Activated T-helper 17 cell treated with anti-CD3 and anti-CD28 coated beads, Interleukin-2, amount 50 U/mL, for 72 hours (primary cell): ENCODE results near the gene ALK. TPM values are rescaled to one million over a fixed set of nuclear protein-coding genes. Genes with fewer than 3 reads are reported as not detected.
A peak's percentile ranks its signal among the peaks of the same experiment; 100 is the strongest.

Experiments used
- ATAC-seq: fragments of 150-1000 bp; cut with Tn5 transposase; replicated peaks from 2 replicates; pipeline ENCODE4 v1.10.0; 2021; ENCODE audit warnings: mild to moderate bottlenecking, moderate library complexity
- H3K27ac Mint-ChIP-seq: one replicate; pipeline ENCODE4 v1.8.0; 2022; ENCODE audit warnings: mixed read lengths
- H3K27me3 Mint-ChIP-seq: one replicate; pipeline ENCODE4 v1.8.0; 2022; ENCODE audit warnings: mixed read lengths
- H3K36me3 Mint-ChIP-seq: one replicate; pipeline ENCODE4 v1.8.0; 2022; ENCODE audit warnings: low read depth, mild to moderate bottlenecking, mixed read lengths
- H3K4me1 Mint-ChIP-seq: one replicate; pipeline ENCODE4 v1.8.0; 2022; ENCODE audit warnings: mixed read lengths
- H3K4me3 Mint-ChIP-seq: one replicate; pipeline ENCODE4 v1.8.0; 2022; ENCODE audit warnings: mild to moderate bottlenecking, mixed read lengths
- H3K9me3 Mint-ChIP-seq: one replicate; pipeline ENCODE4 v1.8.0; 2022; ENCODE audit warnings: mixed read lengths
- total RNA-seq, 2 donors: library from RNA; stranded (reverse); gene quantifications; one replicate each; pipeline ENCODE4 v1.2.3, GENCODE V29; 2022

Gene ALK
- total RNA-seq, 2 donors from 2014 or later = not detected

- Mint-ChIP-seq H3K36me3 (peaks cover 5% of the 10 kb centered on the region), H3K9me3 (no peaks in the 10 kb centered on the region), H3K27me3 (no peaks in the 10 kb centered on the region), H3K27ac (no peak overlapping the region), H3K4me3 (no peak overlapping the region), H3K4me1 (peaks cover 4% of the 10 kb centered on the region)
- ATAC-seq = no peak
These were observed 728.3 kb downstream of the ALK start for GRCh38 chr2:29193111-29193510.

GRCh38 chr2:29192526-29192925 lies 728.9 kb downstream of the ALK start:
- H3K4me1 Mint-ChIP-seq = peaks cover 8% of the 10 kb centered on the region
- no peaks in the 10 kb centered on the region for H3K9me3 Mint-ChIP-seq
- ATAC-seq = no peak
- no peak overlapping the region for H3K4me3 Mint-ChIP-seq
- H3K27me3 Mint-ChIP-seq = no peaks in the 10 kb centered on the region
- H3K27ac Mint-ChIP-seq = no peak overlapping the region
- peaks cover 10% of the 10 kb centered on the region for H3K36me3 Mint-ChIP-seq

DNA sequence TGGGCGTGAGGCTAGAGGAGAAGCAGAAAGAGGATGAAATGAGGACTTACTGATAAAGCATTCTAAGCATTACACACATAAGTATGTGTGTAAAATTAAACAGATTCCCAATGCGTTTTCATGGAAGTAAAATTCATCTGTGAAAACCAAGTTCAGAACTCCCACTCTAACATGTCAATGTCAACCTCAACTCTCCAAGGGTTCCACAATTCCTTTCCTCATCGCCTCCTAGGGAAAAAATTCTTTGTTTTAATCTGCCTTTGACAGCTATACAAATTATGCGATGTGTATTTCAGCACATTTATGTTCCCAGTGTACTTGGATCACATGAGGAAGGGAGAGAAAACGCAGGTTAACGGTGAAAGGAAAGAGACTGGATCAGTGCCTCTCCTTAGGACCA lies 729.6 kb downstream of the ALK start:
- H3K4me1 Mint-ChIP-seq = peaks cover 9% of the 10 kb centered on the region
- H3K36me3 Mint-ChIP-seq = peaks cover 12% of the 10 kb centered on the region
- H3K27ac Mint-ChIP-seq = no peak overlapping the region
- ATAC-seq = no peak
- H3K27me3 Mint-ChIP-seq = no peaks in the 10 kb centered on the region
- no peak overlapping the region for H3K4me3 Mint-ChIP-seq
- no peaks in the 10 kb centered on the region for H3K9me3 Mint-ChIP-seq

DNA sequence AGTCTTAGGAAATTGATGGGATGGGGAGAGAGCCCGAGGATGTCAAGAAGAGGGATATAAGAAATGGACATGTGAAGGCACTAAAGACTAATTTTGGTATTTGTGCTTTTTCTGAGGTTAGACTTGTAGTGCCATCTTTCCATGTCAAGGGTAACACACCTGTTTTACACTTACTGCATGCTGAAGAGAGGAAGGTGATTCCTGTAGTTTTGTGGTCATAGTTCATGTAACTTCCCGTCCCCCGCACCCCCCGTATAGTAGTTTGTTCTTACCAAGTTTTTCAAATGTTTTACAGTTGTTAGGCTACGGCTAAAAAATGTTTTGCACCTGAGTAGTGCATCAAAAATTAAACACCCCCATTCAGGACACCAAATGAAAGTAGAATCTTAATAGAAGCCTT lies 732.3 kb downstream of the ALK start:
- H3K4me1 Mint-ChIP-seq = peaks cover 5% of the 10 kb centered on the region
- H3K4me3 Mint-ChIP-seq = no peak overlapping the region
- ATAC-seq = no peak
- no peaks in the 10 kb centered on the region for H3K27me3 Mint-ChIP-seq
- no peaks in the 10 kb centered on the region for H3K9me3 Mint-ChIP-seq
- H3K27ac Mint-ChIP-seq = no peak overlapping the region
- peaks cover 25% of the 10 kb centered on the region for H3K36me3 Mint-ChIP-seq

DNA sequence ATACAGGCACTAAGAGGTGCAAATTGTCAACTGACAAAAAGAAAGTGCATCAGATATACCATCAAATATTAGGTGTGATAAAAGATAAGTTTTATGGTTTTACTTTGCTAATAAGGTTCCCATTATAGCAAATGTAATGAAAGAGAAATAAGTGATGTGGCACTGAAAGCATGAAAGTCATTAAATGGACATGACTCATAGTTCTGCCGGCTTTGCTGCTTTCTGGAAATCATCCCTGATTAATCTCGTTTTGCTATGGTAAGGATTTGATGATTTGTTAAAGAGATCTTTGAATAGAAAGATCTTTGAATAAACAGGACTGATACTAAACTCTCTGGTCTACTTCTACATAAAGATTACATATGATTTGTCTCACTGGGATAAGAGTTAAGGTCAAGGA lies 733.5 kb downstream of the ALK start:
- Mint-ChIP-seq H3K9me3 (no peaks in the 10 kb centered on the region), H3K36me3 (peaks cover 28% of the 10 kb centered on the region), H3K27ac (peak overlapping the region; percentile 29), H3K27me3 (no peaks in the 10 kb centered on the region), H3K4me3 (no peak overlapping the region), H3K4me1 (peaks cover 5% of the 10 kb centered on the region)
- no peak for ATAC-seq

DNA sequence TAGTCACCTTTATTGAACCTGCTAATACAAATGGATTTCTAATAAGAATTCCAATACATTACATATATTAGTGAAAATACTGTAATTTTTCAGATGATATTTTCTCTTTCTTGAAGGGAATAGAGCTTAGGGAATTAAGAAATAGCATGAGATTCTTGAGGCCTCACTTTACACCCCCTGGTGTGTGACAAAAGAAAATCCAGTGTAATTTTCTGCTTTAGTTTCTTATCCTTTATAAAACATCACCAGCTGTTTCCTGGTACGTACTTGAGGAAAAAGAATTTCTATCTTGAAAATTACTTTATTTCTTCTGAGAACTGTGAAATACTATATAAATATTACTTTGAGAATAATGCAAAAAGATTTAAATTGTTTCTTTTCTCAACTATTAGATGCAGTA lies 734.6 kb downstream of the ALK start:
- no peak for ATAC-seq
- H3K36me3 Mint-ChIP-seq = peaks cover 39% of the 10 kb centered on the region
- no peaks in the 10 kb centered on the region for H3K27me3 Mint-ChIP-seq
- H3K27ac Mint-ChIP-seq = no peak overlapping the region
- H3K4me1 Mint-ChIP-seq = peaks cover 5% of the 10 kb centered on the region
- no peaks in the 10 kb centered on the region for H3K9me3 Mint-ChIP-seq
- no peak overlapping the region for H3K4me3 Mint-ChIP-seq

DNA sequence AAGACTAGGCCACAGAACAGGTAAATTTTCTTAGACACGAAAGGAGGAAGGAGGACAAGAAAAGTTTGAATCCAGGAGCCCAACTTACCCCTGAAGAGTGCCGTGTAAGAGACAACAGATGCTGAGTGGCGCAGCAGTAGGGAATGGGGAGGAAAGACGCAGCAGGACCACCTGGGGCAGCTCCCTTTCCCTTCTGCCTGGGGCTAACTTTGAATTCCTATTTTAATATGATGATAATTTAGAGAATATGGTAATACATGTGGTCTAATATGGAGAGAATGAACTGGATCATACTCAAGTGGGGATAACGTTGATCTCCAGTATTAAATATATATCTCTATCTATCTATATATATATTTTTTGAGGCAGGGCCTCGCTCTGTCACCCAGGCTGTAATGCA lies 736.9 kb downstream of the ALK start:
- peaks cover 52% of the 10 kb centered on the region for H3K36me3 Mint-ChIP-seq
- H3K9me3 Mint-ChIP-seq = no peaks in the 10 kb centered on the region
- ATAC-seq = no peak
- H3K4me3 Mint-ChIP-seq = no peak overlapping the region
- H3K4me1 Mint-ChIP-seq = peaks cover 10% of the 10 kb centered on the region
- H3K27me3 Mint-ChIP-seq = no peaks in the 10 kb centered on the region
- no peak overlapping the region for H3K27ac Mint-ChIP-seq

DNA sequence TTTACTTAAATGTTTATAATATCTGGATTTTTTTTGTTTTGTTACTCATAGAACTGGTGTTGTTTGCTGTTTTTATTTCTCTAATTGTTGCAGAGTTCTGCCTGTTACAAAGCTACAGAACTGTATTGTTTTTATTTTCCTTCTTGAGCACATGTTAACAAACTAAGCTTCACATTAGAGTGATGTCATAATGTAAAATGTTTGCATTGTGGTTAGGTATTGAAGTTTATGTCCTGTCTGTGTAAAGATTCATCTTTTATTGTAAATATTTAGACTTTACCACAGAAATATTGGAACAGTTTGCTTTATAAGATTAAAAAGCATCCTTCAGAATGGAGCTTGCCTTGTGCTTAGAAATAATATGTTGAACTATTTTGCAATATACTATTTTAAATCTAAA lies 738.5 kb downstream of the ALK start:
- ATAC-seq = no peak
- peaks cover 10% of the 10 kb centered on the region for H3K4me1 Mint-ChIP-seq

DNA sequence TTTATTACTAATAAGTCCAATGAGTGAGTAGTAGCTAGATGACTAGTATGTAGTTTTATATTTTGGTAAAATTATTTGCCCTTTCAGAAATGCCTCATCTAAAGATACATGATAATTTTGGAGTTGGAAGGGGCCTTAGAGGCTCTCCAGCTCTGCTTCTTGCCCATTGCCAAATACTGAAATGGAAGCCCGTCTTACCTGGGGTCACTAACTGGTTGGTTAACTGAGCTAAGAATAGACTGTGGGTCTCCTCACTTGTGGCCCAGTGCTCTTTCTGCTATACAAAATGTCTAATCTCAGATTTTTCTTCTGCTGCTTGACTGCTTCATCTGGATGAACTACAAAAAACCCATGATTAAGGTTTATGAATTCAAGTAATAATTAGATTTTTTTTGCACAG lies 739.1 kb downstream of the ALK start:
- Mint-ChIP-seq H3K27ac (no peak overlapping the region), H3K9me3 (no peaks in the 10 kb centered on the region)

More for the DNA sequence above, 738.5 kb downstream of the ALK start:
- H3K9me3 Mint-ChIP-seq = no peaks in the 10 kb centered on the region
- H3K27me3 Mint-ChIP-seq = no peaks in the 10 kb centered on the region
- peaks cover 56% of the 10 kb centered on the region for H3K36me3 Mint-ChIP-seq
- no peak overlapping the region for H3K27ac Mint-ChIP-seq
- no peak overlapping the region for H3K4me3 Mint-ChIP-seq

DNA sequence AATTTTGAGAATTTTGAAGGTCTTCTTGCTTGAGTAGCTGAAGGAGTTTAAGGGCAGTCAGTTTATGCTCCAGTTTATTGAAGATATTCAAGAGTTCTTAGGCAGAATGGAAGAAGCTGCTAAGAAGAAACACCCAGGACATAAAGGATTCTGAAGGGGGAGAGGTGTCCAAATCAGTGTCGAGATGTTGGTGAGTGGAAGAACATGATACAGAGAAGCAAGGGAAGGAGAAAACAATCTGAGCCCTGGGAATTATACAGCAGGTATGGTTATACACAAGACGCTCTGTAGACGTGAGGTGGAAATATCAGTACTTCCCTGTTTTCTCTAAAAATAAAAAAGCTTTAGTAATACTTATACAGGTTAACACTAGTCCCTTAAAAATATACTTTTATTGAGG lies 746.0 kb downstream of the ALK start:
- peaks cover 9% of the 10 kb centered on the region for H3K4me1 Mint-ChIP-seq
- H3K27ac Mint-ChIP-seq = peak overlapping the region; percentile 65
- ATAC-seq = no peak
- H3K36me3 Mint-ChIP-seq = peaks cover 75% of the 10 kb centered on the region
- no peaks in the 10 kb centered on the region for H3K9me3 Mint-ChIP-seq
- H3K27me3 Mint-ChIP-seq = no peaks in the 10 kb centered on the region
- H3K4me3 Mint-ChIP-seq = no peak overlapping the region

More for the DNA sequence above, 739.1 kb downstream of the ALK start:
- no peaks in the 10 kb centered on the region for H3K27me3 Mint-ChIP-seq
- no peak overlapping the region for H3K4me3 Mint-ChIP-seq
- ATAC-seq = no peak
- peaks cover 50% of the 10 kb centered on the region for H3K36me3 Mint-ChIP-seq
- peaks cover 5% of the 10 kb centered on the region for H3K4me1 Mint-ChIP-seq

DNA sequence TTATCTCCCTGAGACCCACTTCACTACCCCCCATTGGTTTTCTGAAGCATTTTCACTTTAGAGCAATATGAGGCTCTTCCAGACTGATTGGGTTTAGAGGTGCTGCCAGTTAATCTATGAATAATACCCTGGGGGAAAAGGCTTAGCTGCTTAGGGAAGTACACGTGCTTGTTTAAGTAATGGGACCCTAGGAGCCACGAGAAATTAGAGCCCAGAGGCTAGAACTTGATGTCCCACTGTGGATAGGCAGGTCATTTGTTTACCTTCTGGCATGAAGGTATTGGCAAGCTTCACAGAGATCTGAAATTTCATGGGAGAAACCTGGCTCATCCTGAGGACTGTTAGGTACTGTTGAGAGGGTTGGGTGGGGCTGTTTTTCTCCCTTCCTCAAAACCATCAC lies 746.4 kb downstream of the ALK start:
- Mint-ChIP-seq H3K4me3 (no peak overlapping the region), H3K9me3 (no peaks in the 10 kb centered on the region), H3K27me3 (no peaks in the 10 kb centered on the region), H3K27ac (peak overlapping the region; percentile 65), H3K4me1 (peaks cover 7% of the 10 kb centered on the region), H3K36me3 (peaks cover 75% of the 10 kb centered on the region)
- no peak for ATAC-seq

GRCh38 chr2:29166242-29167039 lies 754.9 kb downstream of the ALK start:
- no peaks in the 10 kb centered on the region for H3K9me3 Mint-ChIP-seq
- peaks cover 8% of the 10 kb centered on the region for H3K4me1 Mint-ChIP-seq
- H3K27me3 Mint-ChIP-seq = no peaks in the 10 kb centered on the region
- no peak for ATAC-seq
- no peak overlapping the region for H3K4me3 Mint-ChIP-seq
- H3K36me3 Mint-ChIP-seq = peaks cover 88% of the 10 kb centered on the region
- H3K27ac Mint-ChIP-seq = peak overlapping the region; percentile 0

- Mint-ChIP-seq H3K9me3 (no peaks in the 10 kb centered on the region), H3K4me3 (no peak overlapping the region), H3K27ac (peak overlapping the region; percentile 0), H3K4me1 (peaks cover 4% of the 10 kb centered on the region), H3K27me3 (no peaks in the 10 kb centered on the region), H3K36me3 (peaks cover 90% of the 10 kb centered on the region)
- ATAC-seq = no peak
These were observed 755.8 kb downstream of the ALK start for GRCh38 chr2:29165362-29166241.

DNA sequence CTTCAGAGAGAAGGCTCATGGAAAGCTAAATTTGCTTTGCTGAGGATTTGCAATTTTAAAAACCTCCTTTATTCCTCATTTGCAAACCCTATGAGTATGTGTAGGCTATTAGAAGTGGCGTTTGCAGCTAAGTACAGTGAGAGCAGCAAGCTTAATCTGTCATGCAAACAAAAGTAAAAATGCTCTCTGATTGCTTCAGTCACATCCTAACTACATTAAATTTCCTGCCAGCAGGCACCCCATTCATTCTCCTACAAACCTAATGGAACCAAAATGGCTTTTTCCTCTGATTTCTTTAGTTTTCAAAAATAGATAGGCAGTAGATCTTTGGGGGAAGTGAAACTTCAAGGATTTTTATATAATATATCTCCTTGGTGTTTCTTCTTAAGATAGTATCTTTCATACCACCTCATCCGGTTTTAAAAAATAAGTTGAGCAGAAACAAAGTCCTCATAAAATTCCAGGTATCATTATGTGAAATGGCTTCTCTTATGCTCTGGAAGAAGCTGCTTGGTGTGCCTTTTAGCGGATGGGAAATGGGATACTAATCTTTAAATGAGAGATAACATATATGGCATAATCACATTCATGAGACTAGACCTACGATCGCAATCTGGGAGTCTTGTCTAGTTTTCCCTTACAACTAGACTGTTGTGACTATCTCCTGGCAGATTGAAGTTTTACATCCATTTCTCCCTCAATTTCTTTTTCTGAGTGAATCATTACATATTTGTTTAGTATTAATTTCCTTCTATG lies 757.1 kb downstream of the ALK start:
- no peak for ATAC-seq
- Mint-ChIP-seq H3K27me3 (no peaks in the 10 kb centered on the region), H3K9me3 (no peaks in the 10 kb centered on the region), H3K27ac (peak overlapping the region; percentile 14), H3K36me3 (peaks cover 90% of the 10 kb centered on the region), H3K4me3 (no peak overlapping the region), H3K4me1 (peaks cover 4% of the 10 kb centered on the region)
